ENCODE results near the gene FRYL. TPM values are rescaled to one million over a fixed set of nuclear protein-coding genes. Genes with fewer than 3 reads are reported as not detected.
"Not testable (repeated sequence)": the region's sequence is repeated elsewhere in the genome, so short reads cannot be mapped to it uniquely, and the experiment has no call there.

FRYL gene
- polyA plus RNA-seq, 3 donors = 9.8 to 15.9 (median 13.8) TPM

DNA sequence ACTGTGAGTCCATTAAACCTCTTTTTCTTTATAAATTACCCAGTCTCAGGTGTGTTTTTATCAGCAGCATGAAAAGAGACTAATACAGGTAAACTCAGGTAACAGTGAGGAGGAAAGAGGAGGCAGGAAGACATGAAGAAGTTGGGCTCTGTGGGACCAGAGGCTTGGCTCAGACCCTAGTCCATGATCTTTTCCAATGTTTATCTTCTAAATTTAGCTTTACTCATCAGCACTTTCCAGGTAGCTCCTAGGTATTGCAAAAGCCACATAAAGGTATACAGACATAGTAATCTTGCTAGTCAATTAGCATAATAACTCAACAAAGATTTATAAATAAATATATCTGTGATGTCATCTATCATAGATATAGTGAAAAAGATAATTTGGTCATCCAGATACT lies 11.2 kb upstream of the FRYL start:
- H3K27ac ChIP-seq (ENCODE audit: low read depth, low read length) = no peak overlapping the region

DNA sequence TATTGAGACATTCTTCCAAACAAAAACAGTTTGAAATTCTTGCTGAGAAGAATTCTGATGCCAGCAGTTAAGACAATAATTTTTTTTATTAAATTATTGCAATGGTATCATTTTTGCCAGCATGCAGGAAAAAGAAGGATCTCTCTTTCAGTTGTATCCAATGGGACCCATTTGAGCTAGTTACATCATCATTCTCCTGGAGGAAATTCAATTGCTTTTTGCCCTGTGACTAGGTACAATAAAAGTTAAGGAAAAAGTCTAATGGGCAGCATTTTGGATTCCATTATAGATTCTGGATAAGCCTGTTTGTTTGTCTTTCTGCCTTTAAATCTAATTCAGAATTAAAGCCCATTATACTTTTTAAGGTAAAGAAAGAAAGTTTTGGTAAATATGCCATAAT lies 10.5 kb upstream of the FRYL start:
- no peak overlapping the region for H3K27ac ChIP-seq (ENCODE audit: low read depth, low read length)

GRCh38 chr4:48787056-48787455 lies 7.0 kb upstream of the FRYL start:
- 45 to 64% (median 63%) methylated on average over 1 of the region's 1 CpG for WGBS, 3 donors

GRCh38 chr4:48786549-48786948 lies 6.5 kb upstream of the FRYL start:
- H3K27ac ChIP-seq (ENCODE audit: low read depth, low read length) = no peak overlapping the region
- WGBS, 3 donors = 77 to 81% (median 78%) methylated on average over 2 of the region's 2 CpGs

More at GRCh38 chr4:48787056-48787455, 7.0 kb upstream of the FRYL start:
- no peak overlapping the region for H3K27ac ChIP-seq (ENCODE audit: low read depth, low read length)

GRCh38 chr4:48785302-48785701 lies 5.2 kb upstream of the FRYL start:
- no peak overlapping the region for H3K27ac ChIP-seq (ENCODE audit: low read depth, low read length)

GRCh38 chr4:48781968-48782367 lies 1.9 kb upstream of the FRYL start:
- no peak overlapping the region for H3K27ac ChIP-seq (ENCODE audit: low read depth, low read length)

GRCh38 chr4:48780865-48781214 lies 761 bp upstream of the FRYL start:
- WGBS, 3 donors = 0 to 1% (median 0%) methylated on average over 10 of the region's 10 CpGs

DNA sequence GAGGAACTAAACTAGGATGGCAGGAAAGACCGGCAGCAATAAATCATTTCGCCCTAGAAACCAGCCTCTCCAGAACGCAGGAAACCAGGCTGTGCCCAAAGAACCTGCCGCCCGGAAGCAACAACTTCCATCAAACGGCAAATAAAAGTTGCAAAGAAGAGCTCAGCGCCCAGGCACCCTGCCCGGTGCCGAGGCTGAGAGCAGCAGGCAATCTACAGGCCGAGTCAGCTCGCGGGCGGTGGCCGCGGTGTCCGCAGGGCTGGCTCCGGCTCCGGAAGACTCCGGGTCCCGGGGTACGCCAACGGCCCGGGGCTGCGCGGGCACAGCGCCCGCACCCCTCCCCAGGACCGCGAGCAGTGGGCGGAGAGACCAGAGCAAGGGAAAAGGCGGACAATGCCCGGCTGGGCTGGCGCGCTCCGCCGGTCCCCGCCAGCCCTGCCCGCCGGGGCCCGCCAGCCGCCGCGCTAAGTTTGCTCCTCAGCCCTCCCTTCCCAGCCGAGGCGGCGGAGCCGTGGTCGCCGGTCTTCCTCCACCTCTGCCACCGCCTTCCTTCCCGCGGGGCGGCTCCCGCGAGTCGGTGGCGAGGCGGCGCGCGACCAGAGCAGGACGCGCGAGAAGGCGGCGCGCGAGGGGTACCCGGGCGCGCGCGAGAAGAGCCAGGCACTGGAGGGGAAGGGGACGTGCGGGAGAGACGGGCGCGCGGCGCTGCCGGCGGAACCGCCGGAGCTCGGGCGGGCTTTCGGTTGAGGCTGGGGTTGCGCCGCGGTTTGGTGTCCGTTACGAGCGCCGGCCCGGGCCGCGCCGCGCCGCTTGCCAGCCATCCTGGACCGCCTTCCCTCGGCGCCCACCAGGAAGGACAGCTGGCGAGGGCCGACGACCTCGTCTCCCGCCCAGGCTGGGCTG lies 733 bp downstream of the FRYL start:
- 0% methylated on average over 73 to 108 of the region's 108 CpGs for WGBS, 3 donors

More at GRCh38 chr4:48780865-48781214, 761 bp upstream of the FRYL start:
- H3K27ac ChIP-seq (ENCODE audit: low read depth, low read length) = no peak overlapping the region

DNA sequence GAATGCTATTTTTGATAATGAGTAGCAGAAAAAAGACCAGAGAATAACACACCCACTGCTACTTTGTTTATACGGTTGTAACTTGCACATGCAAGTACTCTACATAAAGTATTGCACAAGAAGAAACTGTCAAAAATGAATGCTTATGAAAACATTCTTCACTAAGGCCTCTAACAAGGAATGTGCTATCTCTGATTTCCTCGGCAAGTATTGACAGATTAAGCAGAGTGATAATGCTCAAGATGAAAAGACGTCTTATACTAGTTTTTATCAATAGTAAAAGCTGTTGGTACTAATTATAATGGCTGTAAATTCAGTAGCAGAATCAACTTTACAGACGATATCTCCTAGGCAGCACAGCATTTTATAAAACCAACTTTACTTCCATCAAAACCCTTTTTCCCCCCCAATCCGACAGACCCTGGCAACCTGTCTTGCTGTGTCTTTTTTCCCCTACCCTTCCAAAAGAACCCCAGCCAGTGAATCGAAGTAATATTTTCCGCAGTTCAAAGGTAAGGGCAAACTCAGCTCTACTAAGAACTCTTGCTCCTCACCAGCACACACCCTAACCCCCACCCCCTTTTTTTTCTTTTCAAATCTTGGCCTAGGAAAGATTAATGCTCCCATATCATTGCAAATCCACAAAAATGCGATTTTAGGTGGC lies 1.5 kb downstream of the FRYL start:
- no peak overlapping the region for H3K27ac ChIP-seq (ENCODE audit: low read depth, low read length)
- WGBS, 3 donors = 1% methylated on average over 8 of the region's 8 CpGs

More for the DNA sequence above, 733 bp downstream of the FRYL start:
- peak overlapping the region; percentile 70 for H3K27ac ChIP-seq (ENCODE audit: low read depth, low read length)

GRCh38 chr4:48777739-48778138 lies 2.3 kb downstream of the FRYL start:
- no peak overlapping the region for H3K27ac ChIP-seq (ENCODE audit: low read depth, low read length)
- 38 to 45% (median 42%) methylated on average over 10 of the region's 10 CpGs for WGBS, 3 donors

DNA sequence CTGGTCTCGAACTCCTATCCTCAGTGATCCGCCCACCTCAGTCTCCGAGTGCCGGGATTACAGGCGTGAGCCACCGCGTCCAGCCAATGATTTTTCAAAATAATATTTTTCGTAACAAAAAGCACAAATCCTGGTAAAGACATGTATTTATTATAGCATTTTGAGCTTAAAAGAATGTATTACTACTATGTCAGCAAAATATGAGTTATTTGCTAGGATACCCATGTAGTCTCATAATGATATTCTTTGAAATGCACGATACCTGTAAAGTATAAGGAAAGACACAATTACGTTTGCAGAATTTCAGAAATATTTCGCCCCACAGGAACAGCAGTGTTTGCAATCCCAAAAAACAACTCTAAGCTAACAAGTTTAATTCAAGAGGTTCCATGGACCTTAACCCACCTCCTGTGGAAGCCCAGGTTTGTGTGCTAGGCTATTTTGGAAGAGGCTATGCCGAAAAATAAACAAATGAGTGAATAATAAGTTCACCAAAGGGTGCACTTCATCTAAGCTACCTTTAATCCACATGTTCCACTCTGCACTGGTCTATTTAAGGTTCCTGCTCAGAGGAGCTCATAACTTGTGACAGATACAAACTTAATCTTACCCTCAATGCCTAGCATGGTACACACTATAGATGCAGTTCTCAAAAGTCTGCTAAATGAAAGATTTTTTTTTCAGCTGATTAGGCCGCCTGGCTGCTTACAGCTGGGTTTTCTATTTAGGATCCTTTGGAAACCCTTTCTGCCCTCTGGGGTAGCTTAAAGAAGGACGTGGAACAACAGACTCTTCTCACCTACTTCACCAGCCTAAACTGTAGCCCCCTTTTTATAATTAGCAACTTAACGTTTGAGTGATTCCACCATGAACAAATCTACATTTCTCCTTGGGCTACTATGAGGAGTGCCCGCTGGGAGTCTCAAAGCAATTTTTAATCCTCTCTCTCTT lies 5.0 kb downstream of the FRYL start:
- 85 to 88% (median 85%) methylated on average over 16 of the region's 16 CpGs for WGBS, 3 donors
- no peak overlapping the region for H3K27ac ChIP-seq (ENCODE audit: low read depth, low read length)

- WGBS, 3 donors = 61 to 71% (median 69%) methylated on average over 3 of the region's 3 CpGs
- no peak overlapping the region for H3K27ac ChIP-seq (ENCODE audit: low read depth, low read length)
Observed at GRCh38 chr4:48772556-48772955, 7.5 kb downstream of the FRYL start.

- 93 to 95% (median 93%) methylated on average over 12 of the region's 12 CpGs for WGBS, 3 donors
Observed at GRCh38 chr4:48767055-48767929, 12.8 kb downstream of the FRYL start.

GRCh38 chr4:48766131-48766792 lies 13.8 kb downstream of the FRYL start:
- 65 to 87% (median 84%) methylated on average over 4 of the region's 4 CpGs for WGBS, 3 donors
- H3K27ac ChIP-seq (ENCODE audit: low read depth, low read length) = no peak overlapping the region

More at GRCh38 chr4:48767055-48767929, 12.8 kb downstream of the FRYL start:
- no peak overlapping the region for H3K27ac ChIP-seq (ENCODE audit: low read depth, low read length)

GRCh38 chr4:48762408-48762807 lies 17.7 kb downstream of the FRYL start:
- H3K27ac ChIP-seq (ENCODE audit: low read depth, low read length) = no peak overlapping the region

DNA sequence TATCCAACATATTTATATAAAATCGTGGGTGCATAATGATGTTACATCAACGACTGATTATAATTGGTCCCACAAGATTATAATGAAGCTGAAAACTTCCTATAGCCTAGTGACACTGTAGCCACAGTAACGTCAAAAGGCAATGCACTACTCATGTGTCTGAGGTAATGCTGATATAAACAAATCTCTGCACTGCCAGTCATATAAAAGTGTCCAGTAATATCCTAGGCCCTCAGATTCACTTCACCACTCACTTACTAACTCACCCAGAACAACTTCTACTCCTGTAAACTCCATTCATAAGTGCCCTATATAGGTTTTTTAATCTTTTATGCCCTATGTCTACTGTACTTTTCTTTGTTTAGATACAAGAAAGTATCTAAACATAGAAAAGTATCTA lies 18.8 kb downstream of the FRYL start:
- H3K27ac ChIP-seq (ENCODE audit: low read depth, low read length) = no peak overlapping the region
- WGBS, 3 donors = 80 to 94% (median 86%) methylated on average over 3 of the region's 3 CpGs

DNA sequence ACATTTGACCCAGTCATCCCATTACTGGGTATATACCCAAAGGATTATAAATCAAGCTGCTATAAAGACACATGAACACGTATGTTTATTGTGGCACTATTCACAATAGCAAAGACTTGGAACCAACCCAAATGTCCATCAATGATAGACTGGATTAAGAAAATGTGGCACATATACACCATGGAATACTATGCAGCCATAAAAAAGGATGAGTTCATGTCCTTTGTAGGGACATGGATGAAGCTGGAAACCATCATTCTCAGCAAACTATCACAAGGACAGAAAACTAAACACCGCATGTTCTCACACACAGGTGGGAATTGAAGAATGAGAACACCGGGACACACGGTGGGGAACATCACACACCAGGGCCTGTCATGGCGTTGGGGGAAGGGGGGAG lies 21.4 kb downstream of the FRYL start:
- 96 to 99% (median 99%) methylated on average over 5 of the region's 5 CpGs for WGBS, 3 donors
- H3K27ac ChIP-seq (ENCODE audit: low read depth, low read length) = not testable (repeated sequence)

Data from adipose tissue (tissue), 3 donors.